H9 (cell line): ENCODE measurements around the gene DNAJA1. TPM values are rescaled to one million over a fixed set of nuclear protein-coding genes. Genes with fewer than 3 reads are reported as not detected.

ENCODE experiments used
- DNase-seq: peaks from one replicate; pipeline ENCODE4 v3.0.0-alpha.2; 2017
- H2AFZ ChIP-seq: one replicate; pipeline ENCODE4 v1.6.1; 2013; ENCODE audit warnings: mild to moderate bottlenecking, low read length, control low read depth, moderate library complexity
- H2AK5ac ChIP-seq: 2 replicates; pipeline ENCODE4 v1.6.1; 2013; ENCODE audit warnings: low read length, control low read depth, mixed read lengths; ENCODE audit not compliant: insufficient read length
- H2BK120ac ChIP-seq: one replicate; pipeline ENCODE4 v1.6.1; 2013; ENCODE audit warnings: low read depth, mild to moderate bottlenecking, low read length, control low read depth, inconsistent platforms; ENCODE audit not compliant: poor library complexity, severe bottlenecking
- H2BK12ac ChIP-seq: 2 replicates; pipeline ENCODE4 v1.6.1; 2013; ENCODE audit warnings: low read length, control low read depth, mixed read lengths, low read depth; ENCODE audit not compliant: insufficient read length
- H2BK15ac ChIP-seq: 2 replicates; pipeline ENCODE4 v1.6.1; 2013; ENCODE audit warnings: low read depth, low read length, control low read depth
- H2BK20ac ChIP-seq: one replicate; pipeline ENCODE4 v1.6.1; 2013; ENCODE audit warnings: low read depth, mild to moderate bottlenecking, low read length, control low read depth, inconsistent platforms; ENCODE audit not compliant: poor library complexity, severe bottlenecking
- H2BK5ac ChIP-seq: 2 replicates; pipeline ENCODE4 v1.6.1; 2013; ENCODE audit warnings: low read length, control low read depth, mixed read lengths; ENCODE audit not compliant: insufficient read length
- H3K14ac ChIP-seq: 2 replicates; pipeline ENCODE4 v1.6.1; 2013; ENCODE audit warnings: low read length, control low read depth; ENCODE audit not compliant: insufficient read depth
- H3K18ac ChIP-seq: 2 replicates; pipeline ENCODE4 v1.6.1; 2013; ENCODE audit warnings: low read depth, mild to moderate bottlenecking, mixed read lengths, low read length, control low read depth; ENCODE audit not compliant: insufficient read length
- H3K23ac ChIP-seq: 2 replicates; pipeline ENCODE4 v1.6.1; 2013; ENCODE audit warnings: low read length, control low read depth, mixed read lengths, low read depth; ENCODE audit not compliant: insufficient read length
- H3K23me2 ChIP-seq: 2 replicates; pipeline ENCODE4 v1.6.1; 2013; ENCODE audit warnings: low read depth, mild to moderate bottlenecking, mixed read lengths, low read length, control low read depth; ENCODE audit not compliant: insufficient read length, poor library complexity, severe bottlenecking
- H3K27ac ChIP-seq: 2 replicates; pipeline ENCODE4 v1.5.1; 2013; ENCODE audit warnings: low read length, control low read depth, mixed read lengths, low read depth; ENCODE audit not compliant: insufficient read length
- H3K27me3 ChIP-seq: 2 replicates; pipeline ENCODE4 v1.6.1; 2013; ENCODE audit warnings: low read length, control low read depth, inconsistent platforms; ENCODE audit not compliant: insufficient read depth
- H3K4ac ChIP-seq: 2 replicates; pipeline ENCODE4 v1.6.1; 2013; ENCODE audit warnings: low read depth, mild to moderate bottlenecking, control low read depth, inconsistent platforms, low read length, moderate library complexity
- H3K4me1 ChIP-seq: 2 replicates; pipeline ENCODE4 v1.6.1; 2013; ENCODE audit warnings: low read length, control low read depth, inconsistent platforms; ENCODE audit not compliant: insufficient read depth
- H3K4me2 ChIP-seq: 2 replicates; pipeline ENCODE4 v1.6.1; 2013; ENCODE audit warnings: low read length, control low read depth, mixed read lengths; ENCODE audit not compliant: insufficient read length, insufficient read depth
- H3K56ac ChIP-seq: 2 replicates; pipeline ENCODE4 v1.6.1; 2013; ENCODE audit warnings: low read depth, mild to moderate bottlenecking, mixed read lengths, low read length, control low read depth; ENCODE audit not compliant: insufficient read length
- H3K79me1 ChIP-seq: 2 replicates; pipeline ENCODE4 v1.6.1; 2013; ENCODE audit warnings: low read depth, mild to moderate bottlenecking, moderate library complexity, low read length, control low read depth, inconsistent platforms; ENCODE audit not compliant: insufficient read depth, poor library complexity, severe bottlenecking
- H3K79me2 ChIP-seq: 2 replicates; pipeline ENCODE4 v1.6.1; 2013; ENCODE audit warnings: low read length, control low read depth, inconsistent platforms; ENCODE audit not compliant: insufficient read depth
- H3K9ac ChIP-seq: 2 replicates; pipeline ENCODE4 v1.6.1; 2013; ENCODE audit warnings: low read length, control low read depth, mixed read lengths; ENCODE audit not compliant: insufficient read length; ENCODE audit errors: extremely low read depth
- H3K9me3 ChIP-seq: one replicate; pipeline ENCODE4 v1.6.1; 2013; ENCODE audit warnings: low read depth, low read length, inconsistent platforms; ENCODE audit not compliant: control insufficient read depth
- H3T11ph ChIP-seq: one replicate; pipeline ENCODE4 v1.6.1; 2013; ENCODE audit warnings: mild to moderate bottlenecking, low read length, control low read depth, inconsistent platforms
- H4K20me1 ChIP-seq: one replicate; pipeline ENCODE4 v1.6.1; 2013; ENCODE audit not compliant: control insufficient read depth, insufficient read length, insufficient read depth
- H4K5ac ChIP-seq: 2 replicates; pipeline ENCODE4 v1.6.1; 2013; ENCODE audit warnings: low read depth, mild to moderate bottlenecking, mixed read lengths, low read length, control low read depth; ENCODE audit not compliant: insufficient read length
- H4K8ac ChIP-seq: replicated peaks from 2 replicates; pipeline ENCODE4 v1.6.1; 2013; ENCODE audit warnings: low read length, control low read depth, mixed read lengths, low read depth; ENCODE audit not compliant: insufficient read length
- H4K91ac ChIP-seq: 2 replicates; pipeline ENCODE4 v1.6.1; 2013; ENCODE audit warnings: low read depth, mild to moderate bottlenecking, moderate library complexity, mixed read lengths, low read length, control low read depth; ENCODE audit not compliant: insufficient read length
- H3K27ac Mint-ChIP-seq, 3 experiments: 2 replicates in 2 of 3; 3 replicates in 1 of 3; pipeline ENCODE4 v1.8.0; 2020 to 2021; ENCODE audit warnings: mixed read lengths in 3 of 3, mild to moderate bottlenecking in 1 of 3, moderate library complexity in 1 of 3
- H3K27me3 Mint-ChIP-seq: 2 replicates; pipeline ENCODE4 v1.8.0; 2021; ENCODE audit warnings: low read depth, mild to moderate bottlenecking, moderate library complexity, mixed read lengths
- H3K36me3 Mint-ChIP-seq, 3 experiments: 2 replicates in 2 of 3; 3 replicates in 1 of 3; pipeline ENCODE4 v1.8.0; 2020 to 2021; ENCODE audit warnings: low read depth in 3 of 3, mixed read lengths in 3 of 3; ENCODE audit not compliant: insufficient read depth in 1 of 3
- H3K4me1 Mint-ChIP-seq, 2 experiments: 2 replicates each; pipeline ENCODE4 v1.8.0; 2020; ENCODE audit warnings: mixed read lengths in 2 of 2
- H3K4me3 Mint-ChIP-seq, 2 experiments: 2 replicates in 1 of 2; 3 replicates in 1 of 2; pipeline ENCODE4 v1.8.0; 2020 to 2021; ENCODE audit warnings: mild to moderate bottlenecking in 2 of 2, mixed read lengths in 2 of 2, moderate library complexity in 1 of 2
- H3K9me3 Mint-ChIP-seq, 2 experiments: 2 replicates in 1 of 2; 3 replicates in 1 of 2; pipeline ENCODE4 v1.8.0; 2020; ENCODE audit warnings: mild to moderate bottlenecking in 2 of 2, mixed read lengths in 2 of 2, moderate library complexity in 1 of 2
- WGBS: extraction: QIAGEN DNeasy Blood & Tissue Kit; methylation state at CpG from one replicate; pipeline ENCODE4 v1.1.7; 2013; ENCODE audit warnings: missing lambda C conversion rate, low lambda C conversion rate, mixed read lengths; ENCODE audit not compliant: insufficient read length; ENCODE audit errors: extremely low coverage; 5-methylcytosine and 5-hydroxymethylcytosine counted together
- total RNA-seq: library from RNA; stranded (reverse); gene quantifications from 2 replicates; pipeline ENCODE4 v1.2.1, GENCODE V29; 2021
- TF ChIP-seq, protein P1 (sequence below): fragments of 200-600 bp; sonication (generic); conservative IDR thresholded peaks from 3 replicates; pipeline ENCODE4 v1.8.0; 2021; ENCODE audit warnings: antibody characterized with exemption, mild to moderate bottlenecking

DNAJA1 gene
- total RNA-seq, 1 experiment from 2014 or later, result 217 TPM

DNA sequence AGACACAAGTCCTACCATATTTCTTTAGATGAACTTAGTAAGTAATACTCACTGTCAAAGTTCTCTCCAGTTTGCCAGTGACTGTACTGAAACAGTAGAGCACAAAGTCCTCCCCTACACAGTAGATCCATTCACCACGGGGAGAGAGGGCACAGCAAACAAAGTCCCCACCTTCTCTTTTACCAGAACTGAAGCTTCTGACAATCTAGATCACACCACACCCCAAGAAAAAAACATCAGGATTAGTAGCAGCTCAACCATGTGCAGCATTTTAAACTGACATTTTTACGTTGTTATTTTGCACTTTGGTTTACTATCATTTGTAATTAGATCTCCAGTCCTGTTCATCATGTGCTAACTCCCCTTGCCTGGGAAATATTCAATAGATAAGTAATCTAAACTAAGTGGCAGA lies 23.0 kb downstream of the DNAJA1 start:
- no peak overlapping the region for H3K4ac ChIP-seq
- no peak overlapping the region for H3K4me2 ChIP-seq
- Mint-ChIP-seq H3K36me3 (peaks cover 16 to 50% (median 44%) of the 10 kb centered on the region in 3 experiments; a peak in 6 of 7 replicates), H3K4me3 (no peak overlapping the region), H3K4me1 (peaks cover 15 to 16% of the 10 kb centered on the region in 2 experiments), H3K9me3 (no peaks in the 10 kb centered on the region), H3K27ac (no peak overlapping the region), H3K27me3 (no peaks in the 10 kb centered on the region)
- no peak overlapping the region for H4K91ac ChIP-seq
- no peaks in the 10 kb centered on the region for H4K20me1 ChIP-seq
- H3K23ac ChIP-seq, result no peak overlapping the region
- DNase-seq, result no peak
- H3K79me2 ChIP-seq, result no peaks in the 10 kb centered on the region
- TF ChIP-seq, protein P1, sequence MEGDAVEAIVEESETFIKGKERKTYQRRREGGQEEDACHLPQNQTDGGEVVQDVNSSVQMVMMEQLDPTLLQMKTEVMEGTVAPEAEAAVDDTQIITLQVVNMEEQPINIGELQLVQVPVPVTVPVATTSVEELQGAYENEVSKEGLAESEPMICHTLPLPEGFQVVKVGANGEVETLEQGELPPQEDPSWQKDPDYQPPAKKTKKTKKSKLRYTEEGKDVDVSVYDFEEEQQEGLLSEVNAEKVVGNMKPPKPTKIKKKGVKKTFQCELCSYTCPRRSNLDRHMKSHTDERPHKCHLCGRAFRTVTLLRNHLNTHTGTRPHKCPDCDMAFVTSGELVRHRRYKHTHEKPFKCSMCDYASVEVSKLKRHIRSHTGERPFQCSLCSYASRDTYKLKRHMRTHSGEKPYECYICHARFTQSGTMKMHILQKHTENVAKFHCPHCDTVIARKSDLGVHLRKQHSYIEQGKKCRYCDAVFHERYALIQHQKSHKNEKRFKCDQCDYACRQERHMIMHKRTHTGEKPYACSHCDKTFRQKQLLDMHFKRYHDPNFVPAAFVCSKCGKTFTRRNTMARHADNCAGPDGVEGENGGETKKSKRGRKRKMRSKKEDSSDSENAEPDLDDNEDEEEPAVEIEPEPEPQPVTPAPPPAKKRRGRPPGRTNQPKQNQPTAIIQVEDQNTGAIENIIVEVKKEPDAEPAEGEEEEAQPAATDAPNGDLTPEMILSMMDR, result no peak
- H3K79me1 ChIP-seq, result no peaks in the 10 kb centered on the region
- no peak overlapping the region for H3K14ac ChIP-seq
- H3K56ac ChIP-seq, result no peak overlapping the region
- H2BK5ac ChIP-seq, result no peak overlapping the region
- no peak overlapping the region for H2AFZ ChIP-seq
- no peak overlapping the region for H2BK20ac ChIP-seq
- no peaks in the 10 kb centered on the region for H3K27me3 ChIP-seq
- no peak overlapping the region for H3K18ac ChIP-seq
- no peak overlapping the region for H3K27ac ChIP-seq
- H3T11ph ChIP-seq, result no peak overlapping the region
- no peak overlapping the region for H3K9ac ChIP-seq
- H3K9me3 ChIP-seq, result no peaks in the 10 kb centered on the region
- H3K23me2 ChIP-seq, result peaks cover 7% of the 10 kb centered on the region
- no peak overlapping the region for H2BK12ac ChIP-seq
- H2AK5ac ChIP-seq, result no peak overlapping the region
- no peak overlapping the region for H4K5ac ChIP-seq
- 0 out of 2 replicates have a peak, but pooled peaks cover 3% of the 10 kb centered on the region for H3K4me1 ChIP-seq
- no peak overlapping the region for H2BK120ac ChIP-seq
- H4K8ac ChIP-seq, result no peak overlapping the region
- WGBS, result no CpG with 5 or more reads among the region's 2 CpGs
- H2BK15ac ChIP-seq, result no peak overlapping the region
